ENCODE measurements around the gene DNAJB8. TPM values are rescaled to one million over a fixed set of nuclear protein-coding genes. Genes with fewer than 3 reads are reported as not detected.

DNAJB8 gene
- total RNA-seq, 4 donors from 2014 or later, result not detected

DNA sequence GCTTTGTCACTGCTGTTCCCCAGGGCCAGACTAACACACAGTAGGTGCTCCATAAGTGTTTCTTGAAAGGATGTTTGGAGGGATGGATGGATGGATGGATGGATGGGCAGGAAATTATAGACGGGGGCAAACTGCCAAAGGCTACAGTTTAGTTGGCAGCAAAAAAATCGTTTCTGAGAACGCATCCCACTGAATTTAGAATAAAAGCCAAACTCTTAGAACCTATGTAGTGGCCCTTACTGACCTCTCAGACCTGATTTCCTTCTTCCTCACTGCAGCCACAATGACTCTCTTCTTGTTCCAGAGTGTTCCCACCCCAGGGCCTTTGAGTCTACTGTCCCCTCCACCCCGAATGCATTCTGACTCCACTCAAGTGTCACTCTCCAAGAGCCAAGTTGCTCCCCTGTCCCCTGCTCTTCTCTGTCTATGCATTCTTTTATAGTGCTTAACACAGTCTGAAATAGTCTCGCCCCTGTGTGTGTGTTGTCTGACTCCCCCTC, 31.5 kb upstream of the DNAJB8 start:
- TF ChIP-seq CTCF (IDR thresholded peaks at IDR 0.05; ENCODE audit: low read depth), result no peak

DNA sequence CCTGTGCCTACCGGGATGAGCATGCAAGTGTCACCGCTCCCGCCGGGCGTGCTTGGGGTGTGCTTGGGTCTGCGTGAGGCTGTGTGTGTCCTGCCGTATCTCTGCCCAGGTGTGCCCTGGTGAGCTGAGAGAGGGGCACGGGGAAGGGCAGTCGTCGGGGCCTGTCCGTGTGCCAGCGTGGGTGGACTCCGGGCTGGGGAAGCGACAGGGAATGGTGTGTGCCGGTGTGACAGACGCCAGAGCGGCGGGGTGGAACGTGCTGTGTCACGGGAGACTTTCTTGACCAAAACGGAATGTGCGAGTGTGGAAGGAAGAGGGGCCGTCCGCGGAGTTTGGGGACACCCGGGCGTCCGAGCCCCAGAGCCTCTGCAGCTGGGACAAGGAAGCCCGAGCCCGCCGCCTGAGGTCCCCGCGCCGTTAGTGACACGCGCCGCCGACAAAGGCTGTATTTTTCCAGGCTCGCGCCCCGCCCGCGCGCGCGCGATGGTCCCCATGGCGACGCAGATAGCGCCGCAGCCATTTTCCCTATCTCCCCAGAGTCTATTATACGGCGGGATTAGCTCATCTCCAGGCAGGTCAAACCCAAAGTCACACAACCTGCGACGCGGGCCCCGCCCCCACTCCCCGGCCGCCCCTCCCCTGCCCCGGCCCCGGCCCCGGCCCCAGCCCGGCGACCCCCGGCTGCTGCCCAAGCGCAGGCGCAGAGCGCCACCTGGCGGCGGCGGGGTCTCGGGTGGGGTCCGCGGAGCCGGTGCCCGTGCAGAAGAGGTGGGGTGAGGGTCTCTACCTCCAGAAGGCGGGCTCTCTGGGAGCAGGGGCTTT, 30.8 kb upstream of the DNAJB8 start:
- no peak for TF ChIP-seq CTCF (IDR thresholded peaks at IDR 0.05; ENCODE audit: low read depth)

GRCh38 chr3:128496602-128497304, 30.1 kb upstream of the DNAJB8 start:
- TF ChIP-seq CTCF (IDR thresholded peaks at IDR 0.05; ENCODE audit: low read depth), result no peak

DNA sequence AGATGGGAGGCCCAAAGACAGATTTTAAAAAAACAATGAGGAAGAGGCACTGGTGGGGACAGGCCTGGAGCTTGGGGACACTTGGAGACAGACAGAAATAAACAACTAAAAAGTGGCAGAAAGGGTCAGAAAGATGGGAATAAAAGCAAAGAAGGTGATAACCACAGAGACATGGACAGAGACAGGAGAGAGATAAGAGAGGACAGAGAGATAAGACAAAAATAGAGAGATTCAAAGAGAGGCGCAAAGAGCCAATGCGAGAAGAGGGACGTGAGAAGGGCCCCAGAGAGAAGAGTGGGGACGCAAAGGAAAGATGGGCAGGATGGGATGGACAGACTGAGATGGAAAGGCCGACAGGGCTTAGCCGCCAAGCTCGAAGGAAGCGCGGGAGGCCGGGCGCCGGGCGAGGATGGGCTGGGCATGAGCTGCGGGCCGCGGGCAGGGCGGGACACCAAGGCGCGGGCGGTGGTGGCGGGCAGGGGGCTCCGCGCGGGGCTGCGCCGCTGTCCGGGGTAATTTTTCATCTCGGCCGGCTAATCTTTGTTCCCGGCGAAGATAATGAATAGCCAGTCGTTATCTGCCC, 29.4 kb upstream of the DNAJB8 start:
- no peak for TF ChIP-seq CTCF (IDR thresholded peaks at IDR 0.05; ENCODE audit: low read depth)

DNA sequence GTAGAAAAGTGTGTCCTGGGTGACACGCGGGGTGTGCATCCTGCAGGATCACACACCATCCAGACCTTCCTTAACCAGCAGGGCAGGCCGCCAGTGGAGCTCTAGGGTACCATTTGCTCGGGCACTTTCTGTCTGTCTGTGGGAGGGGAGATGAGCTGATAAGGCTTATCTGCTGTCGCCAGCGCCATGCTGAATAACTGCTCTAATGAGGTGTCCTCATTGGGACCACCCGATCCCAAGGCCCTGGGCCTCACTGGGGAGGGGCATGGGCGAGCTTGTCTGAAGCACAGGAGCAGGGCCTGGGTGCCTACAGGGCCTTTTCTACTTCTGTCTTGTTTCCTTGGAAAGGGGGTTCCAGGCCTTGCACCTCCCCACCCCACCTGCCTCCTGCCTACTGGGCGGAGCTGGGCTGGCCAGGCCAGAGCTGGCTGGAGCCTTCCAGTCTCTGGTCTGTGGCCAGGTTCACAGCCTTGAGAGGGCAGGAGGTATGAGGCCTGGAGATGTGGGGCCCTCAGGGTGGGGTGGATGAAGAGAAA, 28.8 kb upstream of the DNAJB8 start:
- no peak for TF ChIP-seq CTCF (IDR thresholded peaks at IDR 0.05; ENCODE audit: low read depth)

DNA sequence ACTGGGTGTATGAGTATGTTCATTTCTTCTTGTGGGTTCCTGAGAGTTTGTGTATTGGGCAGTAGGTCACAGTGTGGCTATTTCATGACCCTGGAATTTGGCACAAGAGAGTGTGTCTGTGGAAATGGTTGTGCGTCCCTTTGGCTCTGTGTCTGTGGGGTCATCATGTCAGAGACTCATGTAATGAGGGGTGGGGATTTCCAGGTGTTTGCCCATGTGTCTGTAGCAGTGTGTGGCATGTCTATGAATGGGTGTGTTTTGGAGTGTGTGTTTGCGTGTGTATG, 27.6 kb upstream of the DNAJB8 start:
- no peak for TF ChIP-seq CTCF (IDR thresholded peaks at IDR 0.05; ENCODE audit: low read depth)

Measured in subcutaneous adipose tissue (tissue), 4 donors.